ENCODE results near the gene ABCA4. TPM values are rescaled to one million over a fixed set of nuclear protein-coding genes. Genes with fewer than 3 reads are reported as not detected.

The ABCA4 gene
- total and polyA plus RNA-seq, 2 of the 8 experiments (the other 6 are each of a cell fraction or from before 2014, with no cell fraction given): 0.06 TPM; not detected in 1

GRCh38 chr1:94099303-94099702 is 21.6 kb downstream of the ABCA4 start:
- Histone ChIP-seq H4K20me1 (replicated peaks in 1 of 2; ENCODE audit: control insufficient read depth in 1 of 2, insufficient read depth in 2 of 2, low read length in 2 of 2) (no peaks in the 10 kb centered on the region), H2BK12ac (ENCODE audit: low read depth, low read length) (no peak overlapping the region), H3K4me1 (replicated peaks in 1 of 4; ENCODE audit: control insufficient read depth in 3 of 4, insufficient read depth in 4 of 4, low read length in 3 of 4) (peaks cover 0 to 7% (median 1%) of the 10 kb centered on the region in 4 experiments; a peak in 3 of 7 replicates), H3K4me3 (ENCODE audit: extremely low read depth in 1 of 4, insufficient read depth in 2 of 4, low read depth in 3 of 4, low read length in 4 of 4) (no peak overlapping the region), H3K4me2 (ENCODE audit: insufficient read depth in 1 of 2, low read depth in 2 of 2, low read length in 2 of 2) (no peak overlapping the region), H3K18ac (ENCODE audit: extremely low read depth, low read length) (no peak overlapping the region), H4K8ac (ENCODE audit: extremely low read depth, insufficient read depth, low read length) (no peak overlapping the region), H3K4ac (replicated peaks; ENCODE audit: insufficient read length, low read depth, low read length) (no peak overlapping the region), H3K36me3 (ENCODE audit: control insufficient read depth in 2 of 4, insufficient read depth in 4 of 4, low read length in 3 of 4) (no peaks in the 10 kb centered on the region), H2BK5ac (ENCODE audit: low read depth, low read length) (no peak overlapping the region), H3K27me3 (replicated peaks in 1 of 4; ENCODE audit: control insufficient read depth in 3 of 4, extremely low read depth in 1 of 4, insufficient read depth in 3 of 4, low read length in 3 of 4) (peaks cover 0 to 3% (median 0%) of the 10 kb centered on the region in 4 experiments; a peak in 2 of 7 replicates), H2BK120ac (replicated peaks; ENCODE audit: low read depth, low read length) (no peak overlapping the region), H2AFZ (ENCODE audit: low read length) (no peak overlapping the region), H4K5ac (ENCODE audit: insufficient read length, low read depth, low read length) (no peak overlapping the region), H4K91ac (replicated peaks; ENCODE audit: insufficient read length, low read length) (no peak overlapping the region), H2BK20ac (ENCODE audit: low read length) (no peak overlapping the region), H3K79me1 (ENCODE audit: low read depth, low read length) (no peaks in the 10 kb centered on the region), H3K9me3 (ENCODE audit: insufficient read depth in 2 of 2, low read depth in 1 of 2, low read length in 1 of 2) (no peaks in the 10 kb centered on the region), H3K14ac (ENCODE audit: insufficient read length) (no peak overlapping the region), H2AK5ac (ENCODE audit: low read depth, low read length) (no peak overlapping the region), H3K23me2 (ENCODE audit: low read depth, low read length) (no peaks in the 10 kb centered on the region), H3K9ac (replicated peaks in 1 of 4; ENCODE audit: extremely low read depth in 1 of 4, low read depth in 3 of 4, low read length in 3 of 4) (no peak overlapping the region), H3K56ac (replicated peaks; ENCODE audit: insufficient read length, low read depth, low read length) (no peak overlapping the region), H3K79me2 (ENCODE audit: control insufficient read depth in 1 of 2, insufficient read depth in 2 of 2, low read length in 2 of 2) (no peaks in the 10 kb centered on the region), H3K27ac (ENCODE audit: low read depth, low read length) (no peak overlapping the region), H2BK15ac (ENCODE audit: low read length) (no peak overlapping the region), H3K23ac (ENCODE audit: insufficient read length) (no peak overlapping the region)
- ChIA-PET POLR2A (ENCODE audit: partially characterized antibody) (no interaction called here), CTCF (ENCODE audit: partially characterized antibody) (interaction anchor here (1.6 to 2.3 kb wide), 2 partner anchors 14 to 20 kb away, joined by 4 to 6 read pairs; no protein-coding TSS in a partner anchor)
- DNase-seq (ENCODE audit: low read depth in 1 of 2, low spot score in 2 of 2): no peak
- WGBS, 2 experiments (ENCODE audit: extremely low coverage in 1 of 2, insufficient coverage in 1 of 2, insufficient read length in 1 of 2, insufficient replicate concordance in 2 of 2, low coverage in 1 of 2, low lambda C conversion rate in 2 of 2, missing lambda C conversion rate in 1 of 2): 92% methylated on average over 3 of the region's 3 CpGs; no CpG with 5 or more reads in 1 of the 2 experiments
- TF ChIP-seq HDAC6 (IDR thresholded peaks at IDR 0.05; ENCODE audit: low read depth, low read length) (no peak), CHD1 (IDR thresholded peaks at IDR 0.05; ENCODE audit: low read depth, low read length) (no peak), SAP30 (IDR thresholded peaks at IDR 0.05; ENCODE audit: insufficient read depth, insufficient replicate concordance, low read length) (no peak), POU5F1 (IDR thresholded peaks at IDR 0.05; ENCODE audit: low read depth, low read length) (no peak), MAFK (IDR thresholded peaks at IDR 0.05; ENCODE audit: low read depth, low read length) (no peak), SIN3A (conservative IDR thresholded peaks at IDR 0.05 in 1 of 2, IDR thresholded peaks at IDR 0.05 in 1 of 2; ENCODE audit: low read depth in 1 of 2, low read length in 2 of 2) (no peak), SP2 (IDR thresholded peaks at IDR 0.05; ENCODE audit: low read length) (no peak), USF2 (IDR thresholded peaks at IDR 0.05; ENCODE audit: low read length) (no peak), NANOG (IDR thresholded peaks at IDR 0.05; ENCODE audit: insufficient read depth, low read depth, low read length, poor library complexity, severe bottlenecking) (no peak)
- no peak for FAIRE-seq
